Small intestine (tissue), 7 donors: ENCODE data around the gene NEK6. TPM values are rescaled to one million over a fixed set of nuclear protein-coding genes. Genes with fewer than 3 reads are reported as not detected.
A peak's percentile ranks its signal among the peaks of the same experiment; 100 is the strongest.

Source experiments
- DNase-seq, 2 donors: peaks; one replicate each; pipeline versions ENCODE4 v3.0.0 to v3.0.0-alpha.2; 2013
- FAIRE-seq: peaks from 2 replicates; lab custom pipeline; 2012; peaks lifted over from hg19 to GRCh38; lab: Jason Lieb, UNC
- H3K27ac ChIP-seq, 3 donors: one replicate each; pipeline ENCODE4 v1.5.1; 2013; ENCODE audit warnings: low read length in 2 of 3, mild to moderate bottlenecking in 2 of 3, control low read depth in 1 of 3, inconsistent platforms in 1 of 3, low read depth in 1 of 3, moderate library complexity in 1 of 3
- H3K27me3 ChIP-seq, 3 donors: one replicate each; pipeline ENCODE4 v1.6.1; 2013; ENCODE audit warnings: low read length in 3 of 3, inconsistent platforms in 1 of 3; ENCODE audit not compliant: control insufficient read depth in 3 of 3, insufficient read depth in 3 of 3
- H3K36me3 ChIP-seq, 3 donors: one replicate each; pipeline ENCODE4 v1.6.1; 2013; ENCODE audit warnings: low read length in 3 of 3, inconsistent platforms in 1 of 3, low read depth in 1 of 3, mild to moderate bottlenecking in 1 of 3, moderate library complexity in 1 of 3; ENCODE audit not compliant: control insufficient read depth in 3 of 3, insufficient read depth in 2 of 3
- H3K4me1 ChIP-seq, 3 donors: one replicate each; pipeline ENCODE4 v1.6.1; 2013; ENCODE audit warnings: low read length in 2 of 3, inconsistent platforms in 1 of 3, low read depth in 1 of 3, mild to moderate bottlenecking in 1 of 3, moderate library complexity in 1 of 3; ENCODE audit not compliant: control insufficient read depth in 3 of 3, insufficient read depth in 2 of 3
- H3K4me3 ChIP-seq, 3 donors: one replicate each; pipeline ENCODE4 v1.5.1; 2013; ENCODE audit warnings: low read length in 3 of 3, control low read depth in 1 of 3, inconsistent platforms in 1 of 3, low read depth in 1 of 3, mild to moderate bottlenecking in 1 of 3, moderate library complexity in 1 of 3
- H3K9me3 ChIP-seq, 2 donors: one replicate each; pipeline ENCODE4 v1.6.1; 2013; ENCODE audit warnings: low read depth in 1 of 2, low read length in 1 of 2; ENCODE audit not compliant: control insufficient read depth in 2 of 2, insufficient read depth in 1 of 2
- WGBS, 3 donors: extraction: QIAGEN DNeasy Blood & Tissue Kit; methylation state at CpG; one replicate each; pipeline ENCODE4 v1.1.7; 2013; 5-methylcytosine and 5-hydroxymethylcytosine counted together
- polyA plus RNA-seq, 4 donors: library from polyadenylated mRNA; stranded (reverse) in 3 of 4; unstranded in 1 of 4; fragments of 200-250 nt in 3 of 4; fragments of 120-200 nt in 1 of 4; gene quantifications; one replicate each; pipeline versions ENCODE4 v1.2.1 to v1.2.3, GENCODE V29; 2013
- donor health status: healthy with polysubstance abuse.
- donor health status: control.
- donor health status: control.
- donor health status: Bipolar disorder and iron deficiency.
- donor health status: healthy.

NEK6 gene
- polyA plus RNA-seq, 4 donors = 9.7 to 31.2 (median 23.6) TPM

GRCh38 chr9:124347968-124348358 is 90.2 kb downstream of the NEK6 start:
- WGBS, 3 donors = 89 to 94% (median 91%) methylated on average over 8 of the region's 8 CpGs
- no peak overlapping the region for H3K27ac ChIP-seq
- FAIRE-seq (no peak), DNase-seq (no peak)
- peaks cover 21 to 90% (median 40%) of the 10 kb centered on the region in 3 donors for H3K36me3 ChIP-seq
- no peaks in the 10 kb centered on the region for H3K9me3 ChIP-seq
- no peak overlapping the region for H3K4me3 ChIP-seq
- H3K4me1 ChIP-seq = no peaks in the 10 kb centered on the region
- H3K27me3 ChIP-seq = no peaks in the 10 kb centered on the region

- Histone ChIP-seq H3K36me3 (peaks cover 24 to 93% (median 44%) of the 10 kb centered on the region in 3 donors), H3K9me3 (no peaks in the 10 kb centered on the region), H3K4me3 (no peak overlapping the region), H3K4me1 (no peaks in the 10 kb centered on the region), H3K27me3 (no peaks in the 10 kb centered on the region), H3K27ac (no peak overlapping the region)
- 95 to 98% (median 97%) methylated on average over 3 of the region's 3 CpGs for WGBS, 3 donors
- DNase-seq = no peak
- FAIRE-seq = no peak
Measured at GRCh38 chr9:124348363-124348762, 90.6 kb downstream of the NEK6 start.

GRCh38 chr9:124348831-124349230 is 91.1 kb downstream of the NEK6 start:
- DNase-seq (no peak), FAIRE-seq (no peak)
- WGBS, 3 donors = 93 to 95% (median 94%) methylated on average over 12 of the region's 12 CpGs
- H3K4me3 ChIP-seq = no peak overlapping the region
- no peak overlapping the region for H3K27ac ChIP-seq
- H3K9me3 ChIP-seq = no peaks in the 10 kb centered on the region
- H3K27me3 ChIP-seq = no peaks in the 10 kb centered on the region
- H3K4me1 ChIP-seq = no peaks in the 10 kb centered on the region
- peaks cover 25 to 94% (median 44%) of the 10 kb centered on the region in 3 donors for H3K36me3 ChIP-seq

- H3K4me1 ChIP-seq = no peaks in the 10 kb centered on the region
- H3K27me3 ChIP-seq = no peaks in the 10 kb centered on the region
- no peaks in the 10 kb centered on the region for H3K9me3 ChIP-seq
- 91 to 97% (median 97%) methylated on average over 8 of the region's 8 CpGs for WGBS, 3 donors
- DNase-seq (no peak), FAIRE-seq (no peak)
- H3K27ac ChIP-seq = no peak overlapping the region
- no peak overlapping the region for H3K4me3 ChIP-seq
- peaks cover 25 to 91% (median 45%) of the 10 kb centered on the region in 3 donors for H3K36me3 ChIP-seq
Measured at GRCh38 chr9:124349267-124349666, 91.5 kb downstream of the NEK6 start.

GRCh38 chr9:124349675-124350493 is 92.1 kb downstream of the NEK6 start:
- H3K27me3 ChIP-seq = no peaks in the 10 kb centered on the region
- no peaks in the 10 kb centered on the region for H3K9me3 ChIP-seq
- DNase-seq (no peak), FAIRE-seq (no peak)
- no peak overlapping the region for H3K27ac ChIP-seq
- peaks cover 25 to 91% (median 45%) of the 10 kb centered on the region in 3 donors for H3K36me3 ChIP-seq
- no peak overlapping the region for H3K4me3 ChIP-seq
- WGBS, 3 donors = 92 to 95% (median 93%) methylated on average over 25 of the region's 25 CpGs
- H3K4me1 ChIP-seq = no peaks in the 10 kb centered on the region

- no peaks in the 10 kb centered on the region for H3K27me3 ChIP-seq
- no peaks in the 10 kb centered on the region for H3K9me3 ChIP-seq
- H3K27ac ChIP-seq = no peak overlapping the region
- WGBS, 3 donors = 81 to 90% (median 85%) methylated on average over 16 of the region's 16 CpGs
- H3K4me3 ChIP-seq = no peak overlapping the region
- H3K36me3 ChIP-seq = peaks cover 25 to 91% (median 45%) of the 10 kb centered on the region in 3 donors
- FAIRE-seq (no peak), DNase-seq (peak in 1 of 2 donors; percentile 21)
- H3K4me1 ChIP-seq = no peaks in the 10 kb centered on the region
Measured at GRCh38 chr9:124350494-124351263, 92.9 kb downstream of the NEK6 start.

- H3K27me3 ChIP-seq = no peaks in the 10 kb centered on the region
- peaks cover 33 to 91% (median 45%) of the 10 kb centered on the region in 3 donors for H3K36me3 ChIP-seq
- WGBS, 3 donors = 89 to 90% (median 90%) methylated on average over 15 of the region's 15 CpGs
- no peak overlapping the region for H3K4me3 ChIP-seq
- DNase-seq (no peak), FAIRE-seq (no peak)
- H3K4me1 ChIP-seq = no peaks in the 10 kb centered on the region
- H3K9me3 ChIP-seq = no peaks in the 10 kb centered on the region
- H3K27ac ChIP-seq = no peak overlapping the region
Measured at GRCh38 chr9:124351672-124352468, 94.1 kb downstream of the NEK6 start.

- no peaks in the 10 kb centered on the region for H3K9me3 ChIP-seq
- peaks cover 33 to 87% (median 38%) of the 10 kb centered on the region in 3 donors for H3K36me3 ChIP-seq
- no peak for DNase-seq
- H3K27me3 ChIP-seq = no peaks in the 10 kb centered on the region
- WGBS, 3 donors = 90 to 92% (median 91%) methylated on average over 8 of the region's 8 CpGs
- no peaks in the 10 kb centered on the region for H3K4me1 ChIP-seq
- no peak for FAIRE-seq
- no peak overlapping the region for H3K4me3 ChIP-seq
- H3K27ac ChIP-seq = no peak overlapping the region
Measured at GRCh38 chr9:124352616-124353015, 94.9 kb downstream of the NEK6 start.
